H1 (cell line): ENCODE data around the gene ABCC11. TPM values are rescaled to one million over a fixed set of nuclear protein-coding genes. Genes with fewer than 3 reads are reported as not detected.

Experiments used
- CTCF ChIA-PET: fragments of 300-600 bp; sonication (Branson Sonifier 250); formaldehyde crosslinking; loops from one replicate; lab custom pipeline; 2021; ENCODE audit not compliant: partially characterized antibody; lab: Charles Lee
- POLR2A ChIA-PET: fragments of 300-600 bp; sonication (Branson Sonifier 250); formaldehyde crosslinking; loops from one replicate; lab custom pipeline; 2021; ENCODE audit warnings: inconsistent platforms; ENCODE audit not compliant: partially characterized antibody; lab: Charles Lee
- DNase-seq, 2 experiments: peaks; one replicate each; pipeline versions ENCODE4 v3.0.0 to v3.0.0-alpha.2; 2010 to 2022; ENCODE audit warnings: low spot score in 2 of 2, low read depth in 1 of 2, mixed read lengths in 1 of 2
- FAIRE-seq: peaks from 2 replicates; lab custom pipeline; 2011; peaks lifted over from hg19 to GRCh38; lab: Jason Lieb, UNC
- H2AFZ ChIP-seq: 2 replicates; pipeline ENCODE4 v1.8.1; 2012; ENCODE audit warnings: low read length, inconsistent platforms
- H2AK5ac ChIP-seq: 2 replicates; pipeline ENCODE4 v1.6.1; 2013; ENCODE audit warnings: low read depth, low read length
- H2BK120ac ChIP-seq: replicated peaks from 2 replicates; pipeline ENCODE3; 2013; ENCODE audit warnings: low read depth, low read length, inconsistent platforms
- H2BK12ac ChIP-seq: 2 replicates; pipeline ENCODE4 v1.6.1; 2013; ENCODE audit warnings: low read depth, low read length
- H2BK15ac ChIP-seq: 2 replicates; pipeline ENCODE4 v1.6.1; 2013; ENCODE audit warnings: low read length
- H2BK20ac ChIP-seq: 2 replicates; pipeline ENCODE4 v1.6.1; 2013; ENCODE audit warnings: low read length
- H2BK5ac ChIP-seq: 2 replicates; pipeline ENCODE4 v1.6.1; 2013; ENCODE audit warnings: low read depth, low read length
- H3K14ac ChIP-seq: 2 replicates; pipeline ENCODE4 v1.6.1; 2013; ENCODE audit warnings: inconsistent platforms; ENCODE audit not compliant: insufficient read length
- H3K18ac ChIP-seq: 2 replicates; pipeline ENCODE4 v1.6.1; 2013; ENCODE audit warnings: low read length; ENCODE audit errors: extremely low read depth
- H3K23ac ChIP-seq: 2 replicates; pipeline ENCODE4 v1.6.1; 2013; ENCODE audit warnings: inconsistent platforms; ENCODE audit not compliant: insufficient read length
- H3K23me2 ChIP-seq: 2 replicates; pipeline ENCODE4 v1.6.1; 2013; ENCODE audit warnings: low read depth, low read length
- H3K27ac ChIP-seq: 2 replicates; pipeline ENCODE4 v1.6.1; 2011; ENCODE audit warnings: low read depth, low read length, inconsistent platforms
- H3K27me3 ChIP-seq, 4 experiments: replicated peaks in 1 of 4; 1 replicate in 1 of 4; 2 replicates in 3 of 4; pipeline versions ENCODE4 v1.6.1 to v1.8.1; 2011 to 2013; ENCODE audit warnings: low read length in 3 of 4, mild to moderate bottlenecking in 3 of 4, inconsistent platforms in 2 of 4, mixed read lengths in 2 of 4, moderate library complexity in 1 of 4; ENCODE audit not compliant: control insufficient read depth in 3 of 4, insufficient read depth in 3 of 4; ENCODE audit errors: extremely low read depth in 1 of 4
- H3K36me3 ChIP-seq, 4 experiments: 2 replicates each; pipeline versions ENCODE4 v1.6.1 to v1.8.1; 2011 to 2013; ENCODE audit warnings: mild to moderate bottlenecking in 4 of 4, low read length in 3 of 4, moderate library complexity in 2 of 4, control low read depth in 1 of 4, inconsistent platforms in 1 of 4; ENCODE audit not compliant: insufficient read depth in 4 of 4, control insufficient read depth in 2 of 4
- H3K4ac ChIP-seq: replicated peaks from 2 replicates; pipeline ENCODE3; 2013; ENCODE audit warnings: low read length, low read depth, mixed read lengths, inconsistent platforms; ENCODE audit not compliant: insufficient read length
- H3K4me1 ChIP-seq, 4 experiments: replicated peaks in 1 of 4; 1 replicate in 1 of 4; 2 replicates in 3 of 4; pipeline versions ENCODE4 v1.6.1 to v1.8.1; 2011 to 2013; ENCODE audit warnings: low read length in 3 of 4, inconsistent platforms in 2 of 4, mixed read lengths in 1 of 4; ENCODE audit not compliant: insufficient read depth in 4 of 4, control insufficient read depth in 3 of 4
- H3K4me2 ChIP-seq, 2 experiments: 2 replicates each; pipeline versions ENCODE4 v1.6.1 to v1.8.1; 2011 to 2013; ENCODE audit warnings: low read depth in 2 of 2, low read length in 2 of 2, control low read depth in 1 of 2, inconsistent platforms in 1 of 2, mild to moderate bottlenecking in 1 of 2; ENCODE audit not compliant: insufficient read depth in 1 of 2
- H3K4me3 ChIP-seq, 4 experiments: fragments of 200-600, 300-600 bp in 1 of 4; sonication (generic), shearing (Covaris generic), sonication (Bioruptor Twin) in 1 of 4; 2 replicates each; pipeline versions ENCODE4 v1.5.1 to v1.8.1; 2011 to 2016; ENCODE audit warnings: low read length in 4 of 4, low read depth in 3 of 4, control low read depth in 2 of 4, inconsistent platforms in 2 of 4, mild to moderate bottlenecking in 2 of 4, mixed read lengths in 1 of 4, moderate library complexity in 1 of 4; ENCODE audit not compliant: insufficient read depth in 2 of 4; ENCODE audit errors: extremely low read depth in 1 of 4
- H3K56ac ChIP-seq: replicated peaks from 2 replicates; pipeline ENCODE3; 2013; ENCODE audit warnings: low read depth, mild to moderate bottlenecking, mixed read lengths, low read length, inconsistent platforms; ENCODE audit not compliant: insufficient read length
- H3K79me1 ChIP-seq: 2 replicates; pipeline ENCODE4 v1.6.1; 2013; ENCODE audit warnings: low read depth, low read length, control low read depth
- H3K79me2 ChIP-seq, 2 experiments: 2 replicates each; pipeline versions ENCODE4 v1.6.1 to v1.8.1; 2012 to 2013; ENCODE audit warnings: low read length in 2 of 2, mild to moderate bottlenecking in 2 of 2, inconsistent platforms in 1 of 2; ENCODE audit not compliant: insufficient read depth in 2 of 2, control insufficient read depth in 1 of 2
- H3K9ac ChIP-seq, 4 experiments: replicated peaks in 1 of 4; 1 replicate in 1 of 4; 2 replicates in 3 of 4; pipeline versions ENCODE4 v1.6.1 to v1.8.1; 2011 to 2013; ENCODE audit warnings: low read depth in 3 of 4, low read length in 3 of 4, control low read depth in 2 of 4, mild to moderate bottlenecking in 2 of 4, moderate library complexity in 2 of 4, inconsistent platforms in 1 of 4; ENCODE audit errors: extremely low read depth in 1 of 4
- H3K9me3 ChIP-seq, 2 experiments: 2 replicates each; pipeline versions ENCODE4 v1.6.1 to v1.8.1; 2012 to 2013; ENCODE audit warnings: mild to moderate bottlenecking in 2 of 2, moderate library complexity in 2 of 2, control low read depth in 1 of 2, inconsistent platforms in 1 of 2, low read depth in 1 of 2, low read length in 1 of 2, mixed read lengths in 1 of 2; ENCODE audit not compliant: insufficient read depth in 2 of 2
- H4K20me1 ChIP-seq, 2 experiments: replicated peaks in 1 of 2; 2 replicates each; pipeline versions ENCODE3 to v1.8.1; 2011 to 2013; ENCODE audit warnings: inconsistent platforms in 2 of 2, low read length in 2 of 2, mild to moderate bottlenecking in 1 of 2; ENCODE audit not compliant: insufficient read depth in 2 of 2, control insufficient read depth in 1 of 2
- H4K5ac ChIP-seq: 2 replicates; pipeline ENCODE4 v1.6.1; 2013; ENCODE audit warnings: low read length, low read depth, mixed read lengths, inconsistent platforms; ENCODE audit not compliant: insufficient read length
- H4K8ac ChIP-seq: 2 replicates; pipeline ENCODE4 v1.8.0; 2013; ENCODE audit warnings: mild to moderate bottlenecking, moderate library complexity, low read length, inconsistent platforms; ENCODE audit not compliant: insufficient read depth; ENCODE audit errors: extremely low read depth
- H4K91ac ChIP-seq: replicated peaks from 2 replicates; pipeline ENCODE3; 2013; ENCODE audit warnings: low read length, mixed read lengths, inconsistent platforms; ENCODE audit not compliant: insufficient read length
- ASH2L ChIP-seq: fragments of 200-600, 300-600 bp; sonication (generic); IDR thresholded peaks from one replicate; pipeline ENCODE4 v1.7.1; 2017; ENCODE audit warnings: low read length
- ATF2 ChIP-seq: IDR thresholded peaks from 2 replicates; pipeline ENCODE4 v1.6.1; 2012; ENCODE audit warnings: low read length, inconsistent platforms
- BACH1 ChIP-seq: IDR thresholded peaks from 2 replicates; pipeline ENCODE4 v1.6.1; 2012; ENCODE audit warnings: low read length, improper control_type of control experiment
- CBX8 ChIP-seq: fragments of 300-800, 300-1000 bp; sonication (generic); IDR thresholded peaks from 2 replicates; pipeline ENCODE4 v1.7.1; 2016; ENCODE audit warnings: low read depth, low read length, borderline replicate concordance
- CREB1 ChIP-seq: IDR thresholded peaks from 2 replicates; pipeline ENCODE4 v1.6.1; 2012; ENCODE audit warnings: inconsistent platforms
- EP300 ChIP-seq, 2 experiments: IDR thresholded peaks; 1 replicate in 1 of 2; 2 replicates in 1 of 2; pipeline ENCODE4 v1.6.1; 2011 to 2012; ENCODE audit warnings: low read depth in 2 of 2, low read length in 2 of 2, mild to moderate bottlenecking in 2 of 2, borderline replicate concordance in 1 of 2, inconsistent platforms in 1 of 2, moderate library complexity in 1 of 2
- EZH2 ChIP-seq: fragments of 200-600 bp; sonication (generic); IDR thresholded peaks from 2 replicates; pipeline ENCODE4 v1.7.1; 2012; ENCODE audit warnings: low read depth, mild to moderate bottlenecking, moderate library complexity, low read length, inconsistent platforms; ENCODE audit not compliant: severe bottlenecking
- RAD21 ChIP-seq, 2 experiments: IDR thresholded peaks in 1 of 2; conservative IDR thresholded peaks in 1 of 2; 2 replicates each; pipeline ENCODE4 v1.6.1; 2011; ENCODE audit warnings: low read depth in 2 of 2, low read length in 2 of 2, improper control_type of control experiment in 1 of 2, inconsistent platforms in 1 of 2, mild to moderate bottlenecking in 1 of 2, moderate library complexity in 1 of 2
- RBBP5 ChIP-seq: IDR thresholded peaks from 2 replicates; pipeline ENCODE4 v1.7.1; 2012; ENCODE audit warnings: low read depth, mild to moderate bottlenecking, inconsistent platforms, low read length, moderate library complexity, borderline replicate concordance
- USF2 ChIP-seq: IDR thresholded peaks from 2 replicates; pipeline ENCODE4 v1.6.1; 2011; ENCODE audit warnings: low read length, improper control_type of control experiment
- YY1 ChIP-seq: IDR thresholded peaks from 2 replicates; pipeline ENCODE4 v1.6.1; 2011; ENCODE audit warnings: low read depth, mild to moderate bottlenecking, low read length
- WGBS, 2 experiments: shearing (Covaris generic) in 1 of 2; methylation state at CpG; one replicate each; pipeline versions ENCODE4 v1.1.6 to v1.1.7; 2013 to 2015; ENCODE audit warnings: low lambda C conversion rate in 2 of 2, mixed read lengths in 2 of 2, inconsistent platforms in 1 of 2, low coverage in 1 of 2, missing lambda C conversion rate in 1 of 2; ENCODE audit not compliant: insufficient replicate concordance in 2 of 2, insufficient coverage in 1 of 2, insufficient read length in 1 of 2; ENCODE audit errors: extremely low coverage in 1 of 2, missing lambda C conversion rate in 1 of 2; 5-methylcytosine and 5-hydroxymethylcytosine counted together
- polyA plus RNA-seq, 7 experiments: library from polyadenylated mRNA; depleted of rRNA in 3 of 7; stranded (reverse) in 5 of 7; unstranded in 2 of 7; fragments of >200 nt in 5 of 7; fragments of 200-250 nt in 2 of 7; gene quantifications; 1 replicate in 5 of 7; 2 replicates in 1 of 7; 4 replicates in 1 of 7; pipeline versions ENCODE4 v1.2.1 to v1.2.3, GENCODE V29; 2011 to 2013; ENCODE audit warnings: missing spikeins in 2 of 7, mixed read lengths in 2 of 7
- total RNA-seq: library from RNA; stranded (reverse); fragmentation: NEBNext Ultra II Directional; extraction: Animal tissue kit (Norgen Biotek cat#: 25700); gene quantifications from 2 replicates; pipeline ENCODE4 v1.2.1, GENCODE V29; 2021

Gene ABCC11
- total and polyA plus RNA-seq, 2 of the 8 experiments (the other 6 are each of a cell fraction or from before 2014, with no cell fraction given), result 0.06 TPM; not detected in 1

GRCh38 chr16:48252013-48252412 lies 4.7 kb upstream of the ABCC11 start:
- H3K23ac ChIP-seq, result no peak overlapping the region
- H3K56ac ChIP-seq, result no peak overlapping the region
- no peaks in the 10 kb centered on the region for H3K23me2 ChIP-seq
- no peak overlapping the region for H2BK12ac ChIP-seq
- no peak overlapping the region for H3K9ac ChIP-seq
- DNase-seq (no peak), FAIRE-seq (no peak)
- no peaks in the 10 kb centered on the region for H3K27me3 ChIP-seq
- no peak overlapping the region for H2BK20ac ChIP-seq
- H2BK5ac ChIP-seq, result no peak overlapping the region
- ChIA-PET POLR2A (interaction anchor here (0.7 kb wide), 1 partner anchor 21 kb away, joined by 3 read pairs; no protein-coding TSS in a partner anchor), CTCF (no interaction called here)
- no peak overlapping the region for H3K27ac ChIP-seq
- no peak overlapping the region for H2AFZ ChIP-seq
- H2BK15ac ChIP-seq, result no peak overlapping the region
- no peak overlapping the region for H4K5ac ChIP-seq
- no peak overlapping the region for H3K4me2 ChIP-seq
- no peak overlapping the region for H2BK120ac ChIP-seq
- H3K4me1 ChIP-seq, result no peaks in the 10 kb centered on the region
- no peaks in the 10 kb centered on the region for H4K20me1 ChIP-seq
- no peak overlapping the region for H3K18ac ChIP-seq
- H3K14ac ChIP-seq, result no peak overlapping the region
- H3K79me2 ChIP-seq, result peaks cover 2 to 5% of the 10 kb centered on the region in 2 experiments; a peak in 2 of 4 replicates
- H3K9me3 ChIP-seq, result no peaks in the 10 kb centered on the region
- H3K79me1 ChIP-seq, result no peaks in the 10 kb centered on the region
- H3K4ac ChIP-seq, result no peak overlapping the region
- H2AK5ac ChIP-seq, result no peak overlapping the region
- no peaks in the 10 kb centered on the region; a peak in 1 of 8 replicates for H3K36me3 ChIP-seq
- H4K91ac ChIP-seq, result no peak overlapping the region
- WGBS, 2 experiments, result 85% methylated on average over 5 of the region's 5 CpGs; no CpG with 5 or more reads in 1 of the 2 experiments
- H3K4me3 ChIP-seq, result no peak overlapping the region
- H4K8ac ChIP-seq, result no peak overlapping the region
- TF ChIP-seq CREB1 (no peak), RBBP5 (no peak), BACH1 (no peak), USF2 (no peak), EZH2 (no peak), CBX8 (no peak), ASH2L (no peak), YY1 (no peak), RAD21 (IDR thresholded peaks at IDR 0.05 in 1 of 2, conservative IDR thresholded peaks at IDR 0.05 in 1 of 2; ENCODE audit: low read depth in 2 of 2, low read length in 2 of 2) (no peak), EP300 (IDR thresholded peaks at IDR 0.05; ENCODE audit: borderline replicate concordance in 1 of 2, low read depth in 2 of 2, low read length in 2 of 2) (no peak), ATF2 (no peak)
